ENCODE data around the gene PITPNM3.

PITPNM3 gene

DNA sequence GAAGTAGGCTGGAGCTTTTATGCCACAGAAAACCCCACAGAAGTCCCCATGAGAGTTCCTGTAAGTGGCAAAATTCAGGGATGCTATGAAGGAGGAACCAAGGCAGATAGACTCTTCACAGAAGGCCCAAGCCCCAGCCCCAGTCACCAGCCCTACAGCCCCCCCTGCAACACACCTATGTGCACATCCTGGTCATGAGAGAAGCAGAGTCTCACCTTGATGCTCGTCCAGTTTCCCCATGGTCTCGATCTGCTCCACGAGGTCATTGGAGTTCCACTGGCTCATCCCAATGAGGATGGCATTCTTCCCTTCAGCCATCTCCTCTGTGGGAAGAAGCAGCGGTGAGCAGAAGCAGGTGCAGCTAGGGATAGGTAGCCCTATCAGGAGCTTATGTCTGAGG is 31.2 kb downstream of the PITPNM3 start:
- DNase-seq: no peak

- no peak for DNase-seq
These were observed 31.8 kb downstream of the PITPNM3 start for GRCh38 chr17:6524520-6524919.

DNA sequence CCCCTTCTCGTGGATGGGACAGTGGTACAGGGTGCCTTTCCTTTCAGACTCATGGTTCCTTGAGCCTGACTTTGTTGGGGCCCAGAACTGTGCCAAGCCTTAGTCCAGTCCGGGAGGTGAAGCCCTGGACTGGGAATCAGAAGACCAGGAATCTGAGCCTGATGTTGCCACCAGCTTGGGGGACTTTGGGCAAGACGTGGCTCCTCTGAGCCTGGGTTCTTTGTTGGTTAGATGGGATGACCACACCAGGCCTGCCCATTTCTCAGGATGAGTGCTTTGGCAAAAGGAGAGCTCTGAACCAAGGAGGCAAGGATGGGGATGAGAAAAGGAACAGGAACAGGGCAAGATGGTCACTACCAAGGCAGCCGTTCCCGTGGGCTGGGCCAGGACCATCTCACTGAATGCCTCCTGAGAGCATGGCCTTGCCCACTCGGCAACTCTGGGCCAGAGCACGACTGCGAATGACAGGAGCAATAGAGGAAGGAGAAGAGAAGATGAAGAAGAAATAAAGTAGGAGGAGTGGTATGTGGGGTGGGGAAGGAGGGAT is 32.5 kb downstream of the PITPNM3 start:
- DNase-seq: no peak

GRCh38 chr17:6523330-6523729 is 33.0 kb downstream of the PITPNM3 start:
- no peak for DNase-seq

- DNase-seq: no peak
These were observed 34.8 kb downstream of the PITPNM3 start for GRCh38 chr17:6521586-6521985.

DNA sequence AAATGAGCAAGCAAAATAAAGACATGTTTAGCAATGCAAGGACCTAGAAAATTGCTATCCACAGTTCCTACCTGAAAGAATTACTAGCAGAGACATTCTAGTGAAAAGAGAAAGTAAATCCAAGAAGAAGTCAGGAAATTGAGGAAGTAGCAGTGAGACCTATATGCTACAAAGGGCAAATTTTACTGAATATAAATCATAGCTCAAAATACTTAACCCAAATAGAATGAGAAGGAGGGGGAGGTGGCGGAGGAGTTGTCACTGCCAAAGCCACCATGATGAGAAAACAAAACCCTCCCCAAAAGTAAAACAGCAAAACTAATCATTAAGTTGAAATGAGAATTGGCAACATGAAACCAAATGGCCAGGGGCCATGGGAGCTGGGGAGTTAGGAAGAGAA is 39.3 kb downstream of the PITPNM3 start:
- no peak for DNase-seq

GRCh38 chr17:6514371-6514770 is 42.0 kb downstream of the PITPNM3 start:
- no peak for DNase-seq

DNA sequence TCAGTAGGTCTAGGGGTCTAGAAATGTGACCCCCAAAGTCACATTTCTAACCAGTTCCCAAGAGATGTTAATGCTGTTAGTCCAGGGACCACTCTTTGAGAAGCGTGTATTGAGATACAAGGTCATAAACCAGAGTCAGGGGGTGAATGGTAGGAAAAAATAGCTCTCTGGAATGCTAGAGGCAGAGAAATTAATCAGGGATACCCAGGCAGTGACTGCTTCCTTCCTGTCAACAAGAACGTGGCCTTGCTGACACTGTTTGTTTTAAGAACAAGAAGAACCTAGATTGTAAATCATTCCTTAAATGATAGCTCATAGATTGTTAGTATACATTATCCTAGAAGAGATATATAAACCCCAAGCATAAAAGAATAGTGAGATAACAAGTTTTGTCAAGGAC is 43.8 kb downstream of the PITPNM3 start:
- no peak for DNase-seq

GRCh38 chr17:6510321-6510977 is 45.9 kb downstream of the PITPNM3 start:
- no peak for DNase-seq

- no peak for DNase-seq
These were observed 46.4 kb downstream of the PITPNM3 start for GRCh38 chr17:6509921-6510320.

GRCh38 chr17:6509031-6509771 is 47.2 kb downstream of the PITPNM3 start:
- DNase-seq: no peak

DNA sequence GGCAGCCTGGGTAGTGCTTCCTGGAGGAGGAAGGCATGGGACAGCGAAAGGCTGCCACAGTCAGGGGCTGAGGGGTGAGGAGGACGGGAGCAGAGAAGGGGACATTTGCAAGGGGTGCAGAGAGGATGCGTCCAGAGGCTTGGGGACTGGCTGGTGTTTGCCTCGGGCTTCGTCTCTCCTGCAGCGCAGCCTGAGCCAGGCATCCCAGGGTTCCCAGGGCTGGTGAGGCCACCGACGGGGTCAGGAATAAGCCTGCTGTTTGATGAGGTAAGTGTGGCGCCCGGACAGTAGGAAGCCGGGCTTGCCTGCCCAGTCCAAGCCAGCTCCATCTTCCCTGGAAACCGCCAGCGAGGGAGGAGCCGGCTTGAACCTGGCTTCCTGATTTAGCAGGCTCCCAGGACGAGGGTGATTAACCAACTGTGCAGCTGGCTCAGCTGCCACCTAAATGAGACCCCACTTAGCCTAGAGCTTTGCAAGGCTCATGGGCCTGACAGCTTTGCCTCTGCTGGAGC is 47.8 kb downstream of the PITPNM3 start:
- no peak for DNase-seq

- DNase-seq: no peak
These were observed 48.3 kb downstream of the PITPNM3 start for GRCh38 chr17:6508016-6508415.

GRCh38 chr17:6507535-6507934 is 48.8 kb downstream of the PITPNM3 start:
- DNase-seq: no peak

- DNase-seq: no peak
These were observed 49.6 kb downstream of the PITPNM3 start for GRCh38 chr17:6506679-6507231.

DNA sequence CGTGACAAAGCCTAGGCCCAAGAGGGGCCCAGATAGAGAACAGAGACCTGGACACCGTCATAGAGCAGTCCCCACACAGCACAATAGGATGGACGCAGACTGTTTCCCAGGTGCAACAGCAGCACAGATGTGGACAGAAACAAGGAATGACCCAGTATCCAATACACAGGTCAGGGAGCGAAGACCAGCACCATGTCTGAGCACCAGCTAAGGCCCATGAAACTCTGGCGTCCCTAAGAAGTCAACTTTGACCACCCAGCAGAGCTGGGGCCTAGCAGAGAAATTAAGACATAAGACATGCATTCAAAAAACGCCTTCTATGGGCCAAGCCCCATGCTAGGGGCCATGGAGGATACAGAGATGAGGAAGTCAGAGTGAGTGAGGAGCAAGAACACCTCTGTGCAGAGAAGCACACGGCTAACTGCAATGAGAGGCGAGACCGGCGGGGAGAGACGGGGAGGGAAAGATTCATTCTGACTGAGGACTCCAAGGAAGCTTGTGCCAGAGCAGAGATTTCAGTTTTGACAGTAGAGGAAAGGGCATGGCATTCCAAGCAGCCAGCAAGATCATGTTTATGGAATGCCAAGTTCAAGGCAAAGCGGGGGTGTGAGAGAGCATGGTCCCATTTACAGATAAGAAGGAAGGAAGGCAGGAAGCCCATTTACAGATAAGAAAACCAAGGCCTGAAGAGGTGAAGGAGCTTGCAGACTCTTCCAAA is 50.8 kb downstream of the PITPNM3 start:
- DNase-seq: no peak

DNA sequence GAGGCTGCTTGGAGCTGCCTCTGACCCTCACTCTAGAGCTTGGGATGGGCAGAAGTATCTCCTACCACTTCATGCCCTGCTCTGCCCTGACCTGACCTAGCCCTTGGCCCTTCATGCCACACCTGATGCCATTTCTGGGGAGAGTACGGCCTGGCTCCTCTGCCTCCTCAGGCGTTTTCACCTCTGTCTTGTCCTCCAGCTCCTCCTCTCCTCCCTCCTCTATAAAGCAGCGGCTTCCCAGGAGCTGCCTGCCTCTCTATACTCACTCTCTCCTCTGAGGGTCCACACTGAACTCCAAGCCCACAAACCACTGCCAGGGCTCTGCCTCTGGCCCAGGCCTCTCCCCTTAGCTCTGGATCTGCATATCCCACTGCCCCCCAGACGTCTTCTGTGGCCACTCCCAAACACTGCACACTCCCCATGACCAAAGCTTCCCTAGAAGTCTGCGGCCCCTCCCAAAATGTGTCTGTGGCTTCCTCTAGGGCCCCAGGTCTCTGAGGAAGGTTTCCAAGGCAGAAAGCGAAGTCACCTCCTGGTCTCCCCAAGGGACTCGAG is 52.6 kb downstream of the PITPNM3 start:
- no peak for DNase-seq

DNA sequence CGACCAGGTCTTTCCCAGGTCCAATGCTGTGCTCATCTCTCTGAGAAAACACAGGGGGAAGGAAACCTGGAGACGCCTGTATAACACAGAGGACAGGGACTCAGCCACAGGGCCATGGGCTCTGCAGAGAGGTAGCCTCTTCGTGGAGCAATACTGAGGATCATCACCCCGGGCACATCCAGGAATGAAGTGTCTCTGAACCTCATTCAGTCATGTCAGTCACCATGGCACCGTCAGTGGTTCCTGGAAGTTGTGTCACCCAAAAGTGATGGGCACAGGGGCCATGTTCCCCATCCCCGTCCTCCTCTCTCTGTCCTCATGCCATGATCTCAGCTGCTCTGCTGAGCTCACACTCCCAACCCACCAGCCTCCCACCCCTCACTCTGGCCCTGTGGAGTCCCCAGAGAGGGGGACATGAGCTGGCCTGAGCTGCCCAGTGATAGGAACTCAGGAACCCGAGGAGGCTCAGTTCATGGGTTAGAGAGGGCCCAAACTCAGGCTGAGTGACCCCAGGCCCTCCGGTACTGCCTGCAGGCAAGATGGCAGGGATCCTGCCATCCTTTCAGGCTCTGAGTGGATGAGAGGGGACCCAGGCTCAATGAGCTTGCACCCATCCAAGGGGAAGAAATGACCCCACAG is 53.4 kb downstream of the PITPNM3 start:
- no peak for DNase-seq

DNA sequence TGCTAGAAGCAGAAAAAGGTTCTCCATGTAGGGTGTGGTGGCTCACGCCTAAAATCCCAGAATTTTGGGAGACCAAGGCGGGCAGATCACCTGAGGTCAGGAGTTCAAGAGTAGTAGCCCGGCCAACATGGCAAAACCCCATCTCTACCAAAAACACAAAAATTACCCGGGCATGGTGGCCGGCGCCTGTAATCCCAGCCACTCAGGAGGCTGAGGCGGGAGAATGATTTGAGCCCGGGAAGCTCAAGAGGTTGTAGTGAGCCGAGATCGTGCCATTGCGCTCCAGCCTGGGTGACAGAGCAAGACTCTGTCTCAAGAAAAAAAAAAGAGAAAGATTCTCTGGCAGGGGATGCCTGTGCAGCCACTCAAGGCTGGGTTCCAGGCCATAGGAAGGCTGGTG is 54.2 kb downstream of the PITPNM3 start:
- DNase-seq: no peak

GRCh38 chr17:6501359-6501758 is 55.0 kb downstream of the PITPNM3 start:
- DNase-seq: no peak

DNA sequence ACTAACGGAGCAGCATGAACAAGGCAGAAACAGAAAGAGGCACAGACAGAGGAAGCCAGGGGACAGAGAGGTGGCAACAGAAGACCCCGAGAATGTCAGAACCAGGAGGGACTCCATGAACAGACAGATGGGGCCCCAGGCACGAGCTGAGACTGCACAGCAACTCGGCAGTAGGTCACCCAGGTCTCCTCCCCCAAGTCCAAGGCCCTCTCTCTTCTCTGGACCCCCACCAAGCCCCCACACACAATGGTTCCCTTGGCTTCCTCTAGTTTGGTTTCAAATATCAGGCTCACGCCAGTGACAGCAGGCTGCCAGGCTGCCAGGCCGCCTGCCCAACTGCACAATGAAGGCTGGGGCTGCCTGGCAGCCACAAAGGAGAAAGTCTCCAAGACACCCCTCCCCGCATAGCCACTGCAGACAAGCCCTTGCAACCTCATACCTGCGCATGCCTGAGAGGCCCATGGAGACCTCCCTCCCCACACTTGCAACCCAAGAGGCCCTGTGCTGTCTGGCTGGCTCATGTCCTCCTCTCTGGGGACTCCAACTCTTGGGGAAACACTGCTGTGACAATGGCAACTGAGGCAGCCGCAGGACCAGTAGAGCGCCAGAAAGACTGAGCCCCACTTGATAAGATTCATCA is 57.3 kb downstream of the PITPNM3 start:
- DNase-seq: no peak

DNA sequence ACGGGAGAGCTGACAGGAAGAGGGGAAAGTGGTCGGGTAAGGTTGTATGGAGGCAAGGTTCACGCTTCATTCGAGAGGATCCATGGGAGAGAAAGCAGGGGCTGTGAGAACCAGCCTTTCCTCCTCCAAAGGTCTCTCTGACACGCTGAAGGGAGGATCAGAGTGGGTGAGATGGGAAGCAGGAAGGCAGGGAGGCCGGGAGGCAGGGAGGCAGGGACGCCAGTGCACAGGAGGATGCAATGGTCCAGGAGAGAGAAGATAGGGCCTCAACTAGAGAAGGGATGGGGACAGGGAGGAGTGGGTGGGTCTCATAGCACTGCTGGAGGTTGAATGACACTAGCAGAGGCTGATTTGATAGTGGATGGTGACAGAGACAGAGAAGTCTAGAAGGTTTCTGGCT is 58.0 kb downstream of the PITPNM3 start:
- no peak for DNase-seq

Data from activated naive CD4-positive, alpha-beta T cell treated with anti-CD3 and anti-CD28 coated beads, Interleukin-2, amount 50 U/mL, for 16 hours (primary cell).